GM19025 (cell line): ENCODE results near the gene WDR45.

Source experiments
- ATAC-seq: cut with Tn5 transposase; IDR thresholded peaks from one replicate; pipeline ENCODE4 v1.9.1; 2021; ENCODE audit warnings: mild to moderate bottlenecking, low read depth, moderate library complexity; ENCODE audit not compliant: unreplicated experiment

WDR45 gene

GRCh38 chrX:49075347-49075746 lies 4.3 kb downstream of the WDR45 start:
- no peak for ATAC-seq

GRCh38 chrX:49073601-49074575 lies 5.8 kb downstream of the WDR45 start, which contains the start of gene PRAF2:
PRAF2 (minus strand) TSS chrX:49074002; CDS start chrX:49073987, 15 bp downstream.
- ATAC-seq: peak; percentile 87

DNA sequence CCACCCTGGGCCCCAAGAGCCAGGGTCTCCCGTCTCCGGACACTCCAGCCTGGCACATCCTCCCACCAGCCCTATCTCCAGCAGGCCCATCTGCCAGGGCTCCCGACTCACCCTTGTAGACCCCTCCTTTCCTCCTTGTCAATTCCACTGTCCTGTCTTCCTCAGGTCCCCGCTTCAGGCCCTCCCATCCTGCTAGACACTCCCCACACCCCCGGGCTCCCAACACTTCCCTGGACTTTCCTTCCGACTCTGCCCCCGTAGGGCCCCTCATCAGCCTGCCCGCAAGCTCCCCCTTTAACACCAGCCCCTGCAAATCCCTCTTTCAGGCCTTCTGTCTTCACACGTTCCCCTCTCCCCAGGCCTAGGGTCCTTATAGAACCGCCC lies 7.0 kb downstream of the WDR45 start:
- no peak for ATAC-seq

DNA sequence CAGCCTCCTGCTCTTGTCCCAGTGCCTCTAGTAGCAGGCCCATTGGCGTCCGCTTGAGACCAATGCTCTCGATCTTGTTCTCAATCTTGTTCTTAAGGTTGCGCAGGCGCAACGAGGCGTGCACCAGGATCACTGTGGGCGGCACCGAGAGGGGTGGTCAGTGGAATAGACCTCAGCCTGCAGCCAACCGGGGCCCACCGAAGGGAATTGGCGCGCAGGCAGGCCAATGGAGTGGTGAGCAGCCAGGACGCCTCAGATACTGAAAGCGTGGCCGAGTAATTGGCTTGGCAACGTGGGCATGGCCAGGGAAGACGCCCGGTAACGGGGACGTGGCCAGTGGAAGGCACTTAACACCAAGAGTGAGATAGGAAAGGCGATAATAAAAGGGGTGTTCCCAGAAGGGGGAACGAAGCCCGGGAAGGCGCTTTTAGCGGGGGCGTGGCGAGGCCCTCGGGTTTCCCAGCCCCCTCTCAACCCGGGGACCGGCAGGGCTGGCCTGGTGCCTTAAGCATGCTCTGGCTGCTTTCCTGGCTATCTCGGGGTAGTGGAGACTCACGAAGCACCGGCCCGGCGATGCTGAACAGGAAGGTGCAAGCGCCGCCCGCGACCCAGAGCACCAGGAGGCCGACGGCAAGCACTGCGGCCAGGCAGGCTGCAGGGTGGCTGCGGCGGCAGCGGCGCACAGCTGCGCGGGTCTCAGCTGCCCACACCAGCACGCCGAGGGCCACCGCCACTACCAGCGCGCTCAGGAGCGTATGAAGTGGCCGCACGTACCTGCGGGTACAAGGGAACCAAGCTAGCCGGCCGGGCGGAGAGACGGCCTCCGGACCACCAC lies 7.6 kb downstream of the WDR45 start:
- no peak for ATAC-seq

DNA sequence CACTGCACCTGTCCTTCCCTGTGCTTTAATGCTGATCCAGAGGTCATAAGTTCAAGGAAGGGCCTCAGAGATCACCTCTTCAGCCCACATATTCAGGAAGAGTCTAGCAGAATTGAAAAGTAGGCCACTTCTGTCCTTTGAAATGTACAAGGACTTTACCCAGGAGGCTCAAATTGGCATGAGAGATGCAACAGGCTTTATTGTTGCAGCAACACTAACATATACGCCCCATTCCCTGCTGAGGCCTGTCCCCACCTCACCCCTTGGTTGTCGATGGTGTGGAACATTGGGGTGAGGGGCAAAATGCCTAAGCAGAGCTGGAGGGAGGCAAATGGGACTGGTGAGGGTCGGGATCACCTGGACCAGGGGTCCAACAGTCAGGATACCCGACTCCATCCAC lies 8.7 kb downstream of the WDR45 start:
- ATAC-seq: no peak

DNA sequence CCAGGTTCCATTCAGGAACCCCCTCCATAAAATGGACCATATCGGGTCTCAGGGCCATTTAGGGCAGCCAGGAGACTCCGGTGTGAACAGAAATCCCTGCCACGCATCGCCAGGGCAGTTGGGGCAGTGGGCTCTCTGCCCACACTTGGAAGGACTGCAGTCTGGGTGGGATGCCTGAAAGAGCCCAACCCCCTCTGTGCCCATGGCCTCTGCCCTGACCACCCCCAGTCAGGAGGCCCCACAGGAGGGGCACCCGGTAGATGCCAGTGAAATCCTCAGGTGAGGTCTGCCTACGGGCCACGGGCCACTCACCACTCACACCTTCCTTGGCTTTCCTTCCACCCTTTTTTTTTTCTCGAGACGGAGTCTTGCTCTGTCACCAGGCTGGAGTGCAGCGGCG lies 10.6 kb downstream of the WDR45 start:
- ATAC-seq: no peak

DNA sequence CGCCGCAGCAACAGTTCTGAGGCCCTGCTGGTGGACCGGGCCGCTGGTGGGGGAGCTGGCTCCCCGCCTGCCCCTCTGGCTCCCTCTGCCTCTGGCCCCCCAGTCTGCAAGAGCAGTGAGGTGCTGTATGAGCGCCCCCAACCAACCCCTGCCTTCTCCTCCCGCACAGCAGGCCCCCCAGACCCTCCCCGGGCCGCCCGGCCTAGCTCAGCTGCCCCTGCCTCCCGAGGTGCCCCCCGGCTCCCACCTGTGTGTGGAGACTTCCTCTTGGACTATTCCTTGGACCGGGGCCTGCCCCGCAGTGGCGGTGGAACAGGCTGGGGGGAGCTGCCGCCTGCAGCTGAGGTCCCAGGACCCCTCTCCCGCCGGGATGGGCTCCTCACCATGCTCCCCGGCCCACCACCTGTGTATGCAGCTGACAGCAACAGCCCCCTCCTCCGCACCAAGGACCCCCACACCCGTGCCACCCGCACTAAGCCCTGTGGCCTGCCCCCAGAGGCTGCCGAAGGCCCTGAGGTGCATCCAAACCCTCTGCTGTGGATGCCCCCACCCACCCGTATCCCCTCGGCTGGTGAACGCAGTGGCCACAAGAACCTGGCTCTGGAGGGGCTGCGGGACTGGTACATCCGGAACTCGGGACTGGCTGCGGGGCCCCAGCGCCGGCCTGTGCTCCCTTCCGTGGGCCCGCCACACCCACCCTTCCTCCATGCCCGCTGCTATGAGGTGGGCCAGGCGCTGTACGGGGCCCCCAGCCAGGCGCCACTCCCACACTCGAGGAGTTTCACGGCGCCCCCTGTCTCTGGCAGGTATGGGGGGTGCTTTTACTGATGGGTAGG lies 12.2 kb downstream of the WDR45 start:
- no peak for ATAC-seq

DNA sequence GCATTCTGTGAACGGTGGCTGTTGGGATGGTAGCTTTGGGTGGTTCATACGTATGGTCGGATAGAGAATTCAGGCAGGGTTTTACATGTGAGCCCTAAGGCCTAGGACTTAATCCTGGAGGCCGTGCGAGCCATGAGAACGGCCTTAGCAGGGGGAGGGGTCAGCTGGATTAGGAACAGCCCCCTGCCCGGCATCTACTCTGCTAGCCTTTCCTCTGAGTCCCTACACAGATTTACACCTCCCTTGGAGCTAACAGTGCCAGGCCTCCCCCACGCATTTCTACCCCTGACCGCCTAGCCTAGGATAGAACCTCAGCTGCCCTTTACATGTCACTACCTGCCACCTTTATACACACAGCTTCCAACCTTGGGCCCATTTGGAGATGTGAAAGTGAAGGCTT lies 13.0 kb downstream of the WDR45 start:
- ATAC-seq: no peak

DNA sequence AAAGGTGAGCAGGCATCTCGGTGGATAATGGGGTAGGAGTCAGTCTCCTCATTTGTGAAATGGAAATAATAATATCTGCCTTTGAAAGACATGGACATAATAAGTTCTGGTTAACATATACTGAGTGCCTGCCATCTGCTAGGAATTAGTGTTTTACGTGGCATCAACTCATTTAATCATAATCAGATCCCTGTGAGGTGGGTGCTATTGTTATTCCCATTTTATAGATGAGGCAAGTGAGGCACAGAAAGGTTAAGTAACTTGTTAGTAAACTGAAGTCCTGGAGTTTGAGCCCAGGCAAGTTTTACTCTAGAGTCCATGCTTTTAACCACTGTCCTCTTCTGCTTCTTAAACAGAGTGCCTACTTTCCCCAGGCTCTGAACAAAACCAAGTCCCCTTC lies 13.4 kb downstream of the WDR45 start:
- ATAC-seq: no peak

DNA sequence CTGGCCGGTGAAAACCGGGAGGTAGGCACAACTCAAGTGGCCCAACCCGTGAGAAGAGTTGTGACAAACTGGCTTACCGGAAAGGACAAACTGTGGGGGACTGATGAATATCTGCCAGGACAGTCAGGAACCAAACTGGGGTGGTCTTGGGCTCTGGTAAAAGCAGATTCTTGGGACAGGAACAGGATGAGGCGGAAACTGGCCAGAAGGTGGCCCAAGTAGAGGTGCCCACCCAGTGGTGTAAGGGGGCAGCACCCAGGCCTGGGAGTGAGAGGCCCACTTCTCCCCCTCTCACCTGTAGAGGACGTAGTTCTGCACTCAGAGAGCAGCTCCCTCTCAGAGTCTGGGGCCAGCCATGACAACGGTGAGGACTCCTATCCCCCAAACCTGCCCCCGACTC lies 15.0 kb downstream of the WDR45 start:
- no peak for ATAC-seq

GRCh38 chrX:49064303-49064702 lies 15.4 kb downstream of the WDR45 start:
- ATAC-seq: no peak

GRCh38 chrX:49063715-49064114 lies 16.0 kb downstream of the WDR45 start:
- ATAC-seq: no peak

- no peak for ATAC-seq
Observed at GRCh38 chrX:49061916-49062315, 17.8 kb downstream of the WDR45 start.

DNA sequence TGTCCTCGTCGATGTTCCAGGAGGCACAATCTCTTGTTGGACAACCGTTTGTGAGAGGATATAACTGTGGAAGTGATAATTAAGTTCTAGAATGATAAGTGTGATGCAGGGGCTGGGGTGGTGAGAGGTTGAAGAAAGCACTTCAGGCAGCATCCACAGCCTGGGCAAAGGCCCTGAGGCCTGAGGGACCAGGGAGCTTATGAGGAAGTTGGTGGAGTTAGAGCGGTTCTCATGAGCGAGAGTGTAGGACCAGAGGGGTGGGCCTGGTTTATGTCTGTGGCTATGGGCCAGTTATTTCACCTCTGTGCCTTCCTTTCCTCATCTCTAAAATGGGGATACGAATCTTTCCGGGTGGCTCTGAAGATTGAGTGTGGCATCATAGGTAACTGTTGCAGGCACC lies 18.2 kb downstream of the WDR45 start:
- no peak for ATAC-seq

GRCh38 chrX:49060914-49061313 lies 18.8 kb downstream of the WDR45 start:
- ATAC-seq: no peak

GRCh38 chrX:49059681-49060085 lies 20.0 kb downstream of the WDR45 start:
- ATAC-seq: no peak

DNA sequence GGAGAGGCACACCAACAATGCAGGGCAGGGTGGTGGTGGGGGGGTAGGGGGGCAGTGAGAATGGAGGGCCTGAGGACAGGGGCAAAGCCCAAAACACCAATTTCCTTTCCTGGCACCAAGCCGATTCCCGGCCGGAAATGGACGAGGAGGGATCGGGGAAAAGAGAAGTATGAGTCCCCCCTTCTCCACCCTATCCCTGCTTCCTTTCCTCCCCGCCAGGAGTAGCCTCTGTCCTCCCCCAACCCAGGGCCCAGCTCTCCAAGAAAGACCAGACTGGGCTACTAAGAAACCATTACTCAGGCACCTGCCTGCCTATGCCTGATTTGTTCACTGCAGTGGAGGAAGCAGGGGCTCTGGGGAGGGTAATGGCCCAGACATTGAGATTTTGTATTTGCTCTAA lies 20.5 kb downstream of the WDR45 start:
- ATAC-seq: no peak

DNA sequence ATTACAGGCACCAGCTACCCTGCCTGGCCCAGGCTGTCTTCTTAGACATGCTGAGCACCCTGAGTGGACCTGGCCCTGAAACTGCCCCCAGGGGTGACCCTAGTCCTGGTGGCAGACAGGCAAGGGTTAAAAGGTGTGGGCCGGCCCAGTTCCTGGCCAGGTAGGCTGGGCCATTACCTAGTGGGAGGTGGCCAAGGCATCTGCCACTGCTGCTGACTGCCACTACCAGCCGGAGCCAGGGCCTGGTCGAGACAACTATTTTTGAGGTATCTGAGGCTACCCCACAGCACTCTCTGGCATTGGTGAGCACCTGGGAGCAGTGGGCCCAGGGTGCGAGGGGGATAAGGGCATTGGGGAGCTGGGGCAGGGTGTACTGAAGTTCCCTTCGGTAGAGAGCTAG lies 20.9 kb downstream of the WDR45 start, which contains the start of gene CCDC120:
CCDC120 (plus strand) TSS at position 206 of the 400 bp plus-strand sequence. CDS start 3,043 bp downstream, outside the sequence.
- no peak for ATAC-seq

DNA sequence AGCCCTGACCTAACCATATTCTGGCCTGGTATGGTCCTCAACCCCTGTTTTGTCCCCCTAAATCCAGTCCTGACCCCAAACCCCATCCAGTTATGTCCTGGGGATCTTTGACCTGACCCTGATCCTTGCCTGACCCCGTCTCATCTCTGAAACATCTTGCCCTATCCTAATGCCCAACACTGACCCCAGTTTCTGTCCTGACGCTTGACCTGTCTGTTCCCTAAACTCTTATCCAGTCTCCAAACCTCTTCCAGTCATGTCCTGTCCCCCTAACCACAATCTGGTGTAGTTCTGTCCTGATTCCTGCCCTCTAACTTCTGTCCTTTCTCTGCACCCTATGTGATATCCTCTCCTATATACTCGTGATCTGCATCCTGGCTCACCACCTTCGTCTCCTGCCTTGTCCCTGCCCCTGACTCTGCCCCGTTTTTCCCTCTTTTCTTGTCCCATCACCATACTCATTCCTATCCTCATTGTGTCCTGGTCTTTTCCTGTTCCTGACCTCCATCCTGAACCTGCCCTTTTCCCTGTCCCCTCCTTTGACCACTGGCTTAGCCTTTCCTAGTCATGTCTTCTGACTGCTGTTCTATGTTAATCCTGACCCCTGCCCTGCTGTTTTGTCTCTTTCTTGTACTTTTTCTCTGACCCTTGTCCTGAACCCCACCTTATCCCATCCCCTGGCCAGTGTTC lies 25.5 kb downstream of the WDR45 start:
- ATAC-seq: no peak
